Measurements from ENCODE around the gene CALU.

Gene CALU

GRCh38 chr7:128752251-128752650 is 13.1 kb downstream of the CALU start:
- Histone ChIP-seq H3K9me3 (ENCODE audit: insufficient read depth, low read length, severe bottlenecking) (no peaks in the 10 kb centered on the region), H4K20me1 (ENCODE audit: insufficient read depth, low read length) (peaks cover 12% of the 10 kb centered on the region; the same call in 1 of the 2 replicates), H3K9ac (ENCODE audit: low read depth, low read length) (no peak overlapping the region), H3K79me2 (ENCODE audit: insufficient read depth, low read length) (peaks cover 50% of the 10 kb centered on the region), H3K4me3 (ENCODE audit: low read depth in 1 of 2, low read length in 2 of 2) (no peak overlapping the region), H3K4me1 (ENCODE audit: insufficient read depth, low read length) (no peaks in the 10 kb centered on the region), H3K36me3 (ENCODE audit: insufficient read depth, low read length) (peaks cover 87% of the 10 kb centered on the region), H2AFZ (ENCODE audit: low read depth, low read length) (no peak overlapping the region), H3K27me3 (ENCODE audit: insufficient read depth, low read length, poor library complexity) (no peaks in the 10 kb centered on the region), H3K4me2 (ENCODE audit: insufficient read depth, low read length) (no peak overlapping the region), H3K27ac (ENCODE audit: low read length) (no peak overlapping the region)
- TF ChIP-seq CTCF (IDR thresholded peaks at IDR 0.05; ENCODE audit: borderline replicate concordance, extremely low read depth, low read length, poor library complexity, severe bottlenecking), result no peak
- no peak for TF ChIP-seq EZH2 (IDR thresholded peaks at IDR 0.05; ENCODE audit: borderline replicate concordance, low read depth, low read length, severe bottlenecking)
- no peak for DNase-seq
- ATAC-seq (ENCODE audit: insufficient read depth, low read depth), result no peak

GRCh38 chr7:128755075-128755818 is 16.1 kb downstream of the CALU start:
- Histone ChIP-seq H3K4me1 (ENCODE audit: insufficient read depth, low read length) (no peaks in the 10 kb centered on the region), H2AFZ (ENCODE audit: low read depth, low read length) (no peak overlapping the region), H3K9ac (ENCODE audit: low read depth, low read length) (no peak overlapping the region), H3K27me3 (ENCODE audit: insufficient read depth, low read length, poor library complexity) (no peaks in the 10 kb centered on the region), H3K36me3 (ENCODE audit: insufficient read depth, low read length) (peaks cover 88% of the 10 kb centered on the region), H3K9me3 (ENCODE audit: insufficient read depth, low read length, severe bottlenecking) (no peaks in the 10 kb centered on the region), H4K20me1 (ENCODE audit: insufficient read depth, low read length) (peaks cover 2% of the 10 kb centered on the region; the same call in 1 of the 2 replicates), H3K4me3 (ENCODE audit: low read depth in 1 of 2, low read length in 2 of 2) (no peak overlapping the region), H3K4me2 (ENCODE audit: insufficient read depth, low read length) (no peak overlapping the region), H3K79me2 (ENCODE audit: insufficient read depth, low read length) (peaks cover 24% of the 10 kb centered on the region), H3K27ac (ENCODE audit: low read length) (no peak overlapping the region)
- no peak for TF ChIP-seq CTCF (IDR thresholded peaks at IDR 0.05; ENCODE audit: borderline replicate concordance, extremely low read depth, low read length, poor library complexity, severe bottlenecking)
- no peak for TF ChIP-seq EZH2 (IDR thresholded peaks at IDR 0.05; ENCODE audit: borderline replicate concordance, low read depth, low read length, severe bottlenecking)
- no peak for DNase-seq
- no peak for ATAC-seq (ENCODE audit: insufficient read depth, low read depth)

- H3K79me2 ChIP-seq (ENCODE audit: insufficient read depth, low read length), result peaks cover 24% of the 10 kb centered on the region
- no peak for TF ChIP-seq EZH2 (IDR thresholded peaks at IDR 0.05; ENCODE audit: borderline replicate concordance, low read depth, low read length, severe bottlenecking)
- no peak for TF ChIP-seq CTCF (IDR thresholded peaks at IDR 0.05; ENCODE audit: borderline replicate concordance, extremely low read depth, low read length, poor library complexity, severe bottlenecking)
Measured at GRCh38 chr7:128755819-128756476, 16.8 kb downstream of the CALU start.

More at GRCh38 chr7:128755819-128756476, 16.8 kb downstream of the CALU start:
- H3K4me1 ChIP-seq (ENCODE audit: insufficient read depth, low read length), result no peaks in the 10 kb centered on the region
- H3K4me2 ChIP-seq (ENCODE audit: insufficient read depth, low read length), result no peak overlapping the region
- H3K9me3 ChIP-seq (ENCODE audit: insufficient read depth, low read length, severe bottlenecking), result no peaks in the 10 kb centered on the region
- H3K27ac ChIP-seq (ENCODE audit: low read length), result no peak overlapping the region
- no peaks in the 10 kb centered on the region for H3K27me3 ChIP-seq (ENCODE audit: insufficient read depth, low read length, poor library complexity)
- H3K36me3 ChIP-seq (ENCODE audit: insufficient read depth, low read length), result peaks cover 88% of the 10 kb centered on the region
- peaks cover 2% of the 10 kb centered on the region; the same call in 1 of the 2 replicates for H4K20me1 ChIP-seq (ENCODE audit: insufficient read depth, low read length)
- no peak overlapping the region for H3K4me3 ChIP-seq (ENCODE audit: low read depth in 1 of 2, low read length in 2 of 2)
- ATAC-seq (ENCODE audit: insufficient read depth, low read depth) (no peak), DNase-seq (no peak)
- H2AFZ ChIP-seq (ENCODE audit: low read depth, low read length), result no peak overlapping the region
- H3K9ac ChIP-seq (ENCODE audit: low read depth, low read length), result no peak overlapping the region
